Stimulated activated CD4-positive, alpha-beta T cell treated with anti-CD3 and anti-CD28 coated beads, Interleukin-12 subunit alpha, Interleukin-12 subunit beta, amount 100 ng/mL, for 24 hours (primary cell): ENCODE measurements around the gene OR5H14.
"Not testable (repeated sequence)": the region's sequence is repeated elsewhere in the genome, so short reads cannot be mapped to it uniquely, and the experiment has no call there.

Source experiments
- DNase-seq, 2 experiments: peaks; one replicate each; pipeline ENCODE4 v3.0.0-alpha.2; 2020; ENCODE audit warnings: low read depth in 2 of 2

OR5H14 gene

GRCh38 chr3:98147179-98147578, at the start of gene OR5H14:
OR5H14 (plus strand) TSS chr3:98147479; CDS start chr3:98149386, 1,907 bp downstream.
- no peak for DNase-seq

- no peak for DNase-seq
Measured at GRCh38 chr3:98099848-98100247, 47.4 kb upstream of the OR5H14 start.

- no peak for DNase-seq
Measured at GRCh38 chr3:98108162-98108561, 39.1 kb upstream of the OR5H14 start.

GRCh38 chr3:98109807-98110549, 37.3 kb upstream of the OR5H14 start:
- no peak for DNase-seq

GRCh38 chr3:98110550-98110908, 36.8 kb upstream of the OR5H14 start:
- DNase-seq, result no peak

- DNase-seq, result no peak
Measured at GRCh38 chr3:98114264-98114663, 33.0 kb upstream of the OR5H14 start.

- DNase-seq, result no peak
Measured at GRCh38 chr3:98115717-98116116, 31.6 kb upstream of the OR5H14 start.

GRCh38 chr3:98130421-98130820, 16.9 kb upstream of the OR5H14 start, which contains the start of gene OR5H1:
OR5H1 (plus strand) TSS chr3:98130721; CDS start chr3:98132698, 1,977 bp downstream.
- DNase-seq, result no peak

GRCh38 chr3:98136631-98137030, 10.6 kb upstream of the OR5H14 start:
- DNase-seq, result no peak

- DNase-seq, result not testable (repeated sequence)
Measured at GRCh38 chr3:98137826-98138557, 9.3 kb upstream of the OR5H14 start.

- DNase-seq, result no peak
Measured at GRCh38 chr3:98140531-98140930, 6.7 kb upstream of the OR5H14 start.

GRCh38 chr3:98148751-98149150, 1.5 kb downstream of the OR5H14 start:
- no peak for DNase-seq

GRCh38 chr3:98149456-98149855, 2.2 kb downstream of the OR5H14 start:
- not testable (repeated sequence) for DNase-seq

- DNase-seq, result no peak
Measured at GRCh38 chr3:98151241-98151640, 4.0 kb downstream of the OR5H14 start.

GRCh38 chr3:98166396-98166795, 19.1 kb downstream of the OR5H14 start, which contains the start of gene OR5H15:
OR5H15 (plus strand) TSS chr3:98166696; CDS start chr3:98168700, 2,004 bp downstream.
- DNase-seq, result no peak

GRCh38 chr3:98171071-98171470, 23.8 kb downstream of the OR5H14 start:
- DNase-seq, result no peak

GRCh38 chr3:98172621-98173020, 25.3 kb downstream of the OR5H14 start:
- no peak for DNase-seq

- no peak for DNase-seq
Measured at GRCh38 chr3:98180319-98180890, 33.1 kb downstream of the OR5H14 start.

- DNase-seq, result no peak
Measured at GRCh38 chr3:98182196-98182595, 34.9 kb downstream of the OR5H14 start.

- no peak for DNase-seq
Measured at GRCh38 chr3:98185180-98185579, 37.9 kb downstream of the OR5H14 start.

GRCh38 chr3:98188545-98188944, 41.3 kb downstream of the OR5H14 start:
- DNase-seq, result no peak

GRCh38 chr3:98190911-98191310, 43.6 kb downstream of the OR5H14 start:
- DNase-seq, result not testable (repeated sequence)

- not testable (repeated sequence) for DNase-seq
Measured at GRCh38 chr3:98196293-98196692, 49.0 kb downstream of the OR5H14 start.
